Endothelial cell of umbilical vein (primary cell): ENCODE data around the gene CHST11. TPM values are rescaled to one million over a fixed set of nuclear protein-coding genes. Genes with fewer than 3 reads are reported as not detected.
A peak's percentile ranks its signal among the peaks of the same experiment; 100 is the strongest.

Source experiments
- BruUV-seq: library from RNA; stranded (reverse); fragments of 400-500 nt; replicated peaks from 2 replicates; lab custom pipeline; 2021; lab: Mats Ljungman, UMichigan
- CTCF ChIA-PET: fragments of 300-600, 350-600 bp; sonication (Branson Sonifier 250); formaldehyde crosslinking; loops from one replicate; lab custom pipeline; 2021; ENCODE audit warnings: antibody characterized with exemption, inconsistent platforms; lab: Charles Lee
- POLR2A ChIA-PET: fragments of 300-600, 350-600 bp; sonication (Branson Sonifier 250); formaldehyde crosslinking; loops from one replicate; lab custom pipeline; 2021; ENCODE audit warnings: antibody characterized with exemption, inconsistent platforms; lab: Charles Lee
- DNase-seq: peaks from one replicate; pipeline ENCODE4 v3.0.0-alpha.2; 2011; ENCODE audit warnings: low read depth, low spot score
- FAIRE-seq: peaks from 2 replicates; lab custom pipeline; 2011; peaks lifted over from hg19 to GRCh38; lab: Jason Lieb, UNC
- H2AFZ ChIP-seq: 2 replicates; pipeline ENCODE4 v1.6.0; 2012; ENCODE audit warnings: low read depth, low read length, control low read depth, inconsistent platforms
- H3K27ac ChIP-seq: 2 replicates; pipeline ENCODE4 v1.5.1; 2011; ENCODE audit warnings: low read depth, mild to moderate bottlenecking, control low read depth, low read length, moderate library complexity; ENCODE audit not compliant: insufficient read depth
- H3K27me3 ChIP-seq, 2 experiments: 2 replicates each; pipeline versions ENCODE4 v1.6.0 to v1.6.1; 2011; ENCODE audit warnings: low read length in 2 of 2, mixed read lengths in 1 of 2; ENCODE audit not compliant: control insufficient read depth in 2 of 2, insufficient read depth in 2 of 2
- H3K36me3 ChIP-seq, 2 experiments: 2 replicates in 1 of 2; 3 replicates in 1 of 2; pipeline ENCODE4 v1.5.1; 2011; ENCODE audit warnings: low read length in 2 of 2, mild to moderate bottlenecking in 1 of 2, moderate library complexity in 1 of 2; ENCODE audit not compliant: control insufficient read depth in 2 of 2, insufficient read depth in 2 of 2; ENCODE audit errors: extremely low read depth in 1 of 2
- H3K4me1 ChIP-seq: 3 replicates; pipeline ENCODE4 v1.5.1; 2011; ENCODE audit warnings: mild to moderate bottlenecking, low read length; ENCODE audit not compliant: control insufficient read depth, insufficient read depth; ENCODE audit errors: extremely low read depth
- H3K4me2 ChIP-seq: 2 replicates; pipeline ENCODE4 v1.6.1; 2011; ENCODE audit warnings: low read length, control low read depth, mixed read lengths; ENCODE audit not compliant: insufficient read depth
- H3K4me3 ChIP-seq, 3 experiments: fragments of 200-600 bp in 1 of 3; sonication (generic), shearing (Covaris generic) in 1 of 3; replicated peaks in 1 of 3; 2 replicates each; pipeline ENCODE4 v1.5.1; 2011 to 2016; ENCODE audit warnings: control low read depth in 3 of 3, low read length in 3 of 3, mild to moderate bottlenecking in 2 of 3, inconsistent platforms in 1 of 3, low read depth in 1 of 3, moderate library complexity in 1 of 3; ENCODE audit not compliant: insufficient read depth in 1 of 3
- H3K79me2 ChIP-seq: 2 replicates; pipeline ENCODE4 v1.6.0; 2012; ENCODE audit warnings: low read length, inconsistent platforms; ENCODE audit not compliant: control insufficient read depth, insufficient read depth
- H3K9ac ChIP-seq: replicated peaks from 2 replicates; pipeline ENCODE3; 2011; ENCODE audit warnings: low read length, control low read depth; ENCODE audit not compliant: insufficient read depth; ENCODE audit errors: extremely low read depth
- H3K9me1 ChIP-seq: replicated peaks from 3 replicates; pipeline ENCODE4 v1.6.0; 2011; ENCODE audit warnings: mild to moderate bottlenecking, low read length; ENCODE audit not compliant: control insufficient read depth, insufficient read depth; ENCODE audit errors: extremely low read depth
- H3K9me3 ChIP-seq: replicated peaks from 2 replicates; pipeline ENCODE4 v1.5.1; 2012; ENCODE audit warnings: low read length, inconsistent platforms; ENCODE audit not compliant: control insufficient read depth, insufficient read depth
- H4K20me1 ChIP-seq: replicated peaks from 2 replicates; pipeline ENCODE3; 2011; ENCODE audit warnings: mild to moderate bottlenecking, low read length; ENCODE audit not compliant: control insufficient read depth, insufficient read depth; ENCODE audit errors: extremely low read depth
- EZH2 ChIP-seq: IDR thresholded peaks from 2 replicates; pipeline ENCODE4 v1.6.1; 2012; ENCODE audit warnings: borderline replicate concordance, low read depth, mild to moderate bottlenecking, moderate library complexity, low read length, inconsistent platforms; ENCODE audit not compliant: severe bottlenecking
- FOS ChIP-seq: IDR thresholded peaks from 2 replicates; pipeline ENCODE4 v1.6.1; 2011; ENCODE audit warnings: mild to moderate bottlenecking, low read length, moderate library complexity, borderline replicate concordance; ENCODE audit not compliant: insufficient read depth
- GATA2 ChIP-seq: IDR thresholded peaks from 2 replicates; pipeline ENCODE4 v1.7.0; 2011; ENCODE audit warnings: low read depth, mild to moderate bottlenecking, moderate library complexity, mixed read lengths, low read length; ENCODE audit not compliant: insufficient read length, insufficient read depth
- JUN ChIP-seq: IDR thresholded peaks from 2 replicates; pipeline ENCODE4 v1.6.1; 2011; ENCODE audit warnings: borderline replicate concordance, low read depth; ENCODE audit not compliant: insufficient read length, insufficient read depth
- MAX ChIP-seq: IDR thresholded peaks from 2 replicates; pipeline ENCODE4 v1.6.1; 2011; ENCODE audit not compliant: insufficient read depth, insufficient read length
- MYC ChIP-seq: IDR thresholded peaks from one replicate; pipeline ENCODE4 v1.6.1; 2011; ENCODE audit warnings: mild to moderate bottlenecking, low read depth, low read length
- POLR2A ChIP-seq: IDR thresholded peaks from 2 replicates; pipeline ENCODE4 v1.6.1; 2012; ENCODE audit warnings: low read depth, mild to moderate bottlenecking, control low read depth, low read length
- POLR2AphosphoS5 ChIP-seq: IDR thresholded peaks from 2 replicates; pipeline ENCODE4 v1.6.1; 2012; ENCODE audit warnings: low read depth, mild to moderate bottlenecking, control low read depth, low read length, moderate library complexity; ENCODE audit not compliant: insufficient read depth
- dilution Hi-C: fragments of 300-500 bp; cut with MboI; formaldehyde crosslinking; loops from one replicate; pipeline ENCODE4 v1.15.0; 2019; ENCODE audit warnings: low sequenced_read_pairs; ENCODE audit not compliant: extremely low pct_ligation_motif_present
- intact Hi-C: fragments of 100-400 bp; cut with micrococcal nuclease; formaldehyde crosslinking; loops from one replicate; pipeline ENCODE4 v1.10.0; 2022
- polyA plus RNA-seq, 4 experiments: library from polyadenylated mRNA; depleted of rRNA in 3 of 4; stranded (reverse) in 3 of 4; unstranded in 1 of 4; fragments of >200 nt; gene quantifications; 2 replicates each; pipeline versions ENCODE4 v1.2.1 to v1.2.3, GENCODE V29; 2011 to 2012; ENCODE audit warnings: missing spikeins in 1 of 4
- total RNA-seq: library from RNA; stranded (reverse); gene quantifications from 2 replicates; pipeline ENCODE4 v1.2.3, GENCODE V29; 2021
- TF ChIP-seq, protein P1 (sequence below), 2 donors: IDR thresholded peaks; 1 replicate in 1 of 2; 2 replicates in 1 of 2; pipeline ENCODE4 v1.5.1; 2011; ENCODE audit warnings: low read length in 2 of 2, mild to moderate bottlenecking in 2 of 2, moderate library complexity in 2 of 2, control low read depth in 1 of 2, inconsistent platforms in 1 of 2, low read depth in 1 of 2; ENCODE audit not compliant: insufficient read depth in 1 of 2; ENCODE audit errors: extremely low read depth in 1 of 2

CHST11 gene
- total and polyA plus RNA-seq, 2 donors (not counting 3 experiments of a cell fraction or from before 2014, with no cell fraction given): 19.7 to 20.9 TPM

- H3K36me3 ChIP-seq: no peaks in the 10 kb centered on the region
- no peaks in the 10 kb centered on the region for H4K20me1 ChIP-seq
- H3K27ac ChIP-seq: no peak overlapping the region
- CTCF ChIA-PET: interaction anchor here (1.3 to 3.8 kb wide), 3 partner anchors 42 to 229 kb away, joined by 3 to 15 read pairs (median 3); no protein-coding TSS in a partner anchor
- H3K9me3 ChIP-seq: no peaks in the 10 kb centered on the region
- peak; percentile 70 for FAIRE-seq
- H2AFZ ChIP-seq: no peak overlapping the region
- POLR2A ChIA-PET: no interaction called here
- H3K4me2 ChIP-seq: no peak overlapping the region
- no peak overlapping the region for H3K4me3 ChIP-seq
- intact Hi-C loops (no loop called here), dilution Hi-C loops (no loop called here)
- peaks cover 2% of the 10 kb centered on the region for H3K4me1 ChIP-seq
- no peaks in the 10 kb centered on the region for H3K27me3 ChIP-seq
- no peak overlapping the region for H3K9ac ChIP-seq
- DNase-seq: no peak
- peaks cover 1% of the 10 kb centered on the region for H3K79me2 ChIP-seq
- no peaks in the 10 kb centered on the region for H3K9me1 ChIP-seq
- no TSS peak for BruUV-seq
- no peak for TF ChIP-seq EZH2
- no peak for TF ChIP-seq FOS
- TF ChIP-seq POLR2AphosphoS5: no peak
- no peak for TF ChIP-seq MYC
- TF ChIP-seq GATA2: no peak
- no peak for TF ChIP-seq MAX
- TF ChIP-seq, protein P1, sequence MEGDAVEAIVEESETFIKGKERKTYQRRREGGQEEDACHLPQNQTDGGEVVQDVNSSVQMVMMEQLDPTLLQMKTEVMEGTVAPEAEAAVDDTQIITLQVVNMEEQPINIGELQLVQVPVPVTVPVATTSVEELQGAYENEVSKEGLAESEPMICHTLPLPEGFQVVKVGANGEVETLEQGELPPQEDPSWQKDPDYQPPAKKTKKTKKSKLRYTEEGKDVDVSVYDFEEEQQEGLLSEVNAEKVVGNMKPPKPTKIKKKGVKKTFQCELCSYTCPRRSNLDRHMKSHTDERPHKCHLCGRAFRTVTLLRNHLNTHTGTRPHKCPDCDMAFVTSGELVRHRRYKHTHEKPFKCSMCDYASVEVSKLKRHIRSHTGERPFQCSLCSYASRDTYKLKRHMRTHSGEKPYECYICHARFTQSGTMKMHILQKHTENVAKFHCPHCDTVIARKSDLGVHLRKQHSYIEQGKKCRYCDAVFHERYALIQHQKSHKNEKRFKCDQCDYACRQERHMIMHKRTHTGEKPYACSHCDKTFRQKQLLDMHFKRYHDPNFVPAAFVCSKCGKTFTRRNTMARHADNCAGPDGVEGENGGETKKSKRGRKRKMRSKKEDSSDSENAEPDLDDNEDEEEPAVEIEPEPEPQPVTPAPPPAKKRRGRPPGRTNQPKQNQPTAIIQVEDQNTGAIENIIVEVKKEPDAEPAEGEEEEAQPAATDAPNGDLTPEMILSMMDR (IDR thresholded peaks at IDR 0.05; ENCODE audit: extremely low read depth in 1 of 2, insufficient read depth in 1 of 2, low read depth in 1 of 2, low read length in 2 of 2): no peak
- TF ChIP-seq POLR2A: no peak
- no peak for TF ChIP-seq JUN
Measured at GRCh38 chr12:104610513-104611235, 153.9 kb downstream of the CHST11 start.
